Measurements from ENCODE around the gene FAM193A. TPM values are rescaled to one million over a fixed set of nuclear protein-coding genes. Genes with fewer than 3 reads are reported as not detected.

The FAM193A gene
- total RNA-seq, 1 experiment from 2014 or later = 13.3 TPM

- no peaks in the 10 kb centered on the region for H3K27me3 ChIP-seq (ENCODE audit: control insufficient read depth, insufficient read depth, low read length)
- peaks cover 15% of the 10 kb centered on the region for H3K36me3 ChIP-seq (replicated peaks; ENCODE audit: control insufficient read depth, insufficient read depth, low read length)
- DNase-seq = no peak
- no peak overlapping the region for H3K4me3 ChIP-seq (ENCODE audit: insufficient read depth, low read depth, low read length)
Measured at GRCh38 chr4:2686379-2687265, 150.2 kb downstream of the FAM193A start.

DNA sequence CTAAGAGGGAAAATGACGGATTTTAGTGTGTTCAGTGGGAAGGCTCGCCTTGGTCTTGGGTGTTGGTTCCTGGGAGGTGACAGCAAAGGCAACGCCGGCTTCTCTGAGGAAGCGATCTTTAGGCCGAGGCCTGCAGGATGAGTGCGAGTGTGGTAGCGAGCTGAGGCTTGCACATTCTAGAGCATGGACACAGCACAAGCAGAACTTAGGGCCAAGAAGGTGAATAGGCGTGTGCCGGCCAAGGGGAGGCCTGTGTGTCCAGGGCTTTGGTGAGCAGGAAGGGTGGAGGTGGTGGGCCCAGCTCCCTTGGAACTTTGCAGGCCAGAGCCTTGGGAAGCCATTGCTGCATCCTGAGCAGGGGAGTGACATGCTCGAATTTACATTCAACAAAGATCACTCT, 151.8 kb downstream of the FAM193A start:
- Histone ChIP-seq H3K36me3 (replicated peaks; ENCODE audit: control insufficient read depth, insufficient read depth, low read length) (peaks cover 15% of the 10 kb centered on the region), H3K4me3 (ENCODE audit: insufficient read depth, low read depth, low read length) (no peak overlapping the region), H3K27me3 (ENCODE audit: control insufficient read depth, insufficient read depth, low read length) (no peaks in the 10 kb centered on the region)
- no peak for DNase-seq

GRCh38 chr4:2688697-2689096, 152.2 kb downstream of the FAM193A start:
- Histone ChIP-seq H3K4me3 (ENCODE audit: insufficient read depth, low read depth, low read length) (no peak overlapping the region), H3K36me3 (replicated peaks; ENCODE audit: control insufficient read depth, insufficient read depth, low read length) (peaks cover 18% of the 10 kb centered on the region), H3K27me3 (ENCODE audit: control insufficient read depth, insufficient read depth, low read length) (no peaks in the 10 kb centered on the region)
- no peak for DNase-seq

GRCh38 chr4:2689114-2689513, 152.7 kb downstream of the FAM193A start:
- Histone ChIP-seq H3K36me3 (replicated peaks; ENCODE audit: control insufficient read depth, insufficient read depth, low read length) (peaks cover 19% of the 10 kb centered on the region), H3K4me3 (ENCODE audit: insufficient read depth, low read depth, low read length) (no peak overlapping the region), H3K27me3 (ENCODE audit: control insufficient read depth, insufficient read depth, low read length) (no peaks in the 10 kb centered on the region)
- DNase-seq = no peak

DNA sequence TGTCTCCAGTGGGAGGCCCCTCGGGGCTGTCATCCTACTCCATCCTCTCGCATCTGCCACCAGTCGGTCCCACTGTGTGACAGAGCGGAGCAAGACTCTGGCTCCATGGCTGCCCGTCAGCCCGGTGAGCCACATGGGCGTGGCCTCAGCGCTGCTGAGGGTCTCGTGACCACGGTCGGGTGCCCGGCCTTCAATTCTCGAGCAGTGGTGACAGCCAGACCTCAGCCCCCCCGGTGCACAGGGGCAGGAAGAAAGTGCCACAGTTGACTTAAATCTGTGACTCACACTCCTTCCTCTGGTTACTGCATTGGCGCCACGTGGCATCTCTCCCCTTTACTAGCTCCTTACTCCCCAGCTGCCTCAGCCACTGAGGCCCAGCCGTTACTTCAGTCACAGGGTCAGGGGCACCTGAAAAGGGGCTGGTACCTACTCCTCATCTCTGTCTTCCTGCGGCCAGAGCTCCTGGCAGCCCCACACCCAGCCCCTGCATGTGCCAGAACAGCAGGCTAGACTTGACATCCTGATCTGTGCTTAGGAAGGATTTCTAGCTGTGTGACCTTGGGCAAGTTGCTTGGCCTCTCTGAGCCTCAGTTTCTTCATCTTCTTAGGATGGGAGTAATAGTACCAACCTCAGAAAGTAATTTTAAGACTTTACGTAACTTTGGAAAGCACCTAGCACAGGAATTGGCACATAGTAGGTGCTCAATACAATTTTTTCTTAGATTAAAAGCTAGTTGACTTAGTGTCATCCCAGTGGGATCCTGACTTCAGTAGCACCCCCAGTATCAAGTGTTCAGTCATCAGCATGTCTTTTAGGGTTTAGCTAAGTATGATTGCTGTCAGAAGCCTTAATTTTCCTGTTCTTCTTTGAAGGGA, 153.6 kb downstream of the FAM193A start:
- H3K36me3 ChIP-seq (replicated peaks; ENCODE audit: control insufficient read depth, insufficient read depth, low read length) = peaks cover 21% of the 10 kb centered on the region
- H3K4me3 ChIP-seq (ENCODE audit: insufficient read depth, low read depth, low read length) = no peak overlapping the region
- H3K27me3 ChIP-seq (ENCODE audit: control insufficient read depth, insufficient read depth, low read length) = no peaks in the 10 kb centered on the region
- no peak for DNase-seq

GRCh38 chr4:2691313-2691712, 154.9 kb downstream of the FAM193A start:
- Histone ChIP-seq H3K36me3 (replicated peaks; ENCODE audit: control insufficient read depth, insufficient read depth, low read length) (peaks cover 21% of the 10 kb centered on the region), H3K27me3 (ENCODE audit: control insufficient read depth, insufficient read depth, low read length) (no peaks in the 10 kb centered on the region), H3K4me3 (ENCODE audit: insufficient read depth, low read depth, low read length) (no peak overlapping the region)
- no peak for DNase-seq

DNA sequence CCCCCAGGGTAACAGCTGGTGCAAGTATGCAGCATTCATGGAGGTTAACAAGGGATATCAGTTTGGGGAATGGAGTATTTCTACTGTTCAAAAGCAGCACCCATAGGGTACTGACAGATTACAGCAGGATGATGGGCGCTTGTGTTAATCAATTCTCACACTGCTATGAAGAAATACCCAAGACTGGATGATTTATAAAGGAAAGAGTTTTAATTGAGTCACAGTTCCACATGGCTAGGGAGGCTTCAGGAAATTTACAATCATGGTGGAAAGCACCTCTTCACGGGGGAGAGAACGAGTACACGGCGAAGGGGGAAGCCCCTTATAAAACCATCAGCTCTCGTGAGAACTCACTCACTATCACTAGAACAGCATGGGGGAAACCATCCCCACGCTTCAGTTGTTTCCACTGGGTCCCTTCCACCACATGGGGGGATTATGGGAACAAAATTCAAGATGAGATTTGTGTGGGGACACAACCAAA, 155.5 kb downstream of the FAM193A start:
- Histone ChIP-seq H3K27me3 (ENCODE audit: control insufficient read depth, insufficient read depth, low read length) (no peaks in the 10 kb centered on the region), H3K4me3 (ENCODE audit: insufficient read depth, low read depth, low read length) (no peak overlapping the region), H3K36me3 (replicated peaks; ENCODE audit: control insufficient read depth, insufficient read depth, low read length) (peaks cover 26% of the 10 kb centered on the region)
- no peak for DNase-seq

DNA sequence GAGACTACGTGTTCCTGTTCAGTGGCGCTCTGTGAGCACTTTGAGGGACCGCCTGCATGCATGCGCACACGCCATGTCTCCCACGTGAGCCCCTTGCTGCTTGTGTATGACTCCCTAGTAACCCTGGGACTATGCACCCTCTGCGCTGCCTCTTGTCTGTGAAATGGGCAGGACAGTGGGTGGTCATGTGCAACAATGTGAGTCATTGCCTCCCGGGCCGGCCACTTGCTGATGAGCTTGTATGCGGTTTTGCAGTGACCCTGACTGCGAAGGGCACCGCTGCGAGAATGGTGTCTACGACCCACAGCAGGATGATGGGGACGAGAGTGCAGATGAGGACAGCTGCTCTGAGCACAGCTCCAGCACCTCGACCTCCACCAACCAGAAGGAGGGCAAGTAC, 158.2 kb downstream of the FAM193A start:
- H3K27me3 ChIP-seq (ENCODE audit: control insufficient read depth, insufficient read depth, low read length) = no peaks in the 10 kb centered on the region
- no peak overlapping the region for H3K4me3 ChIP-seq (ENCODE audit: insufficient read depth, low read depth, low read length)
- no peak for DNase-seq
- H3K36me3 ChIP-seq (replicated peaks; ENCODE audit: control insufficient read depth, insufficient read depth, low read length) = peaks cover 21% of the 10 kb centered on the region

GRCh38 chr4:2695346-2696060, 159.1 kb downstream of the FAM193A start:
- Histone ChIP-seq H3K27me3 (ENCODE audit: control insufficient read depth, insufficient read depth, low read length) (no peaks in the 10 kb centered on the region), H3K4me3 (ENCODE audit: insufficient read depth, low read depth, low read length) (no peak overlapping the region), H3K36me3 (replicated peaks; ENCODE audit: control insufficient read depth, insufficient read depth, low read length) (peaks cover 27% of the 10 kb centered on the region)
- DNase-seq = no peak

DNA sequence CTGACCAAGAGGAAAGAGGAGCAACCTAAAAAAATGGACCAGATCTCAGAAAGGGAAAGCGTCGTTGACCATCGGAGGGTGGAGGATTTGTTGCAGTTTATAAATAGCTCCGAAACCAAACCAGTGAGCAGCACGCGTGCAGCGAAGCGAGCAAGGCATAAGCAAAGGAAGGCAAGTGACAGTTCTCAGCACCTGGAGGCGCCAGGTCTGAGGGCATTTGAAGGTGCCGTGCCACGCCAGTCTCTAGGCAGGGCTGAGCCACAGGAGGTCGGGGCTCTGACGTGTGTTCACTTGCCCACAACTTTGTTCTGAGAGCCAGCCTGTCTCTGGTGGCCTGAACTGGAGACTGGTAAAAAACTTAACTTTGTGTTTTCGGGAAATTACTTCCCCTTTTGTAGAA, 160.0 kb downstream of the FAM193A start:
- H3K36me3 ChIP-seq (replicated peaks; ENCODE audit: control insufficient read depth, insufficient read depth, low read length) = peaks cover 25% of the 10 kb centered on the region
- H3K27me3 ChIP-seq (ENCODE audit: control insufficient read depth, insufficient read depth, low read length) = no peaks in the 10 kb centered on the region
- H3K4me3 ChIP-seq (ENCODE audit: insufficient read depth, low read depth, low read length) = no peak overlapping the region
- no peak for DNase-seq

- H3K4me3 ChIP-seq (ENCODE audit: insufficient read depth, low read depth, low read length) = no peak overlapping the region
- DNase-seq = no peak
- H3K36me3 ChIP-seq (replicated peaks; ENCODE audit: control insufficient read depth, insufficient read depth, low read length) = peaks cover 31% of the 10 kb centered on the region
- no peaks in the 10 kb centered on the region for H3K27me3 ChIP-seq (ENCODE audit: control insufficient read depth, insufficient read depth, low read length)
Measured at GRCh38 chr4:2697995-2698414, 161.6 kb downstream of the FAM193A start.

DNA sequence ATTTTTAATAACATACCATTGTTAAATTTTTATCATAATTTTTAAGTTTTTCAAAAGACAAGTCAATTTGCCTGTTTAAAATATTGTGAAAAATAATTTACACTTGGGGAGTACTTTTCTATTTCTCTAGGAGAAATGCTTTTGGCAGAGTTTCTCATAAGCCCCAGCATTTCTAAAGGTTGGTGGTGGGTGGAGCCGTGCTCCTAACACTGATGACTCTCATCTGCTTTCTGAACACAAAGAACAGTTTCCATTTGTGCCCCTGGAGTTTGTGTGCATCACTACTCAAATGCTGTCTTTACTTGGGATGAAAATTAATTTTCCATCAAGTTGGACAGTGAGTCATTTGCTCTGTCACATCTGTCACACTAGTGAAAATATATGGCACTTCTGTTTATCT, 162.1 kb downstream of the FAM193A start:
- no peaks in the 10 kb centered on the region for H3K27me3 ChIP-seq (ENCODE audit: control insufficient read depth, insufficient read depth, low read length)
- H3K36me3 ChIP-seq (replicated peaks; ENCODE audit: control insufficient read depth, insufficient read depth, low read length) = peaks cover 33% of the 10 kb centered on the region

GRCh38 chr4:2698951-2699505, 162.6 kb downstream of the FAM193A start:
- Histone ChIP-seq H3K4me3 (ENCODE audit: insufficient read depth, low read depth, low read length) (no peak overlapping the region), H3K27me3 (ENCODE audit: control insufficient read depth, insufficient read depth, low read length) (no peaks in the 10 kb centered on the region), H3K36me3 (replicated peaks; ENCODE audit: control insufficient read depth, insufficient read depth, low read length) (peaks cover 30% of the 10 kb centered on the region)
- DNase-seq = no peak

More for the DNA sequence above, 162.1 kb downstream of the FAM193A start:
- no peak for DNase-seq
- no peak overlapping the region for H3K4me3 ChIP-seq (ENCODE audit: insufficient read depth, low read depth, low read length)

DNA sequence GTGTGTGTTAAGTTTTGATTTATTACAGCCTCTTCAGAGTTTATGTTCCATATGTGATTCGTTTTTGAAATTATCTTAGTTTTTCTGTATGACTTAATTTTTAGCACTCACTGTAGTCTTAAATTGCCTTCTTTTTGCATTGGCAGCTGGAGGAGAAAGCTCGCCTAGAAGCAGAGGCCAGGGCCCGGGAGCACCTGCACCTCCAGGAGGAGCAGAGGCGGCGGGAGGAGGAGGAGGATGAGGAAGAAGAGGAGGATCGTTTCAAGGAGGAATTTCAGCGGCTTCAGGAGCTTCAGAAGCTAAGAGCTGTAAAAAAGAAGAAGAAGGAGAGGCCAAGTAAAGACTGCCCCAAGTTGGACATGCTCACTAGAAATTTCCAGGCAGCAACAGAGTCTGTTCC, 163.1 kb downstream of the FAM193A start:
- H3K27me3 ChIP-seq (ENCODE audit: control insufficient read depth, insufficient read depth, low read length) = no peaks in the 10 kb centered on the region
- DNase-seq = no peak
- H3K36me3 ChIP-seq (replicated peaks; ENCODE audit: control insufficient read depth, insufficient read depth, low read length) = peaks cover 29% of the 10 kb centered on the region
- no peak overlapping the region for H3K4me3 ChIP-seq (ENCODE audit: insufficient read depth, low read depth, low read length)
